ENCODE measurements around the gene PRICKLE1. TPM values are rescaled to one million over a fixed set of nuclear protein-coding genes. Genes with fewer than 3 reads are reported as not detected.

PRICKLE1 gene
- total RNA-seq, 1 experiment from 2014 or later, result 6.1 TPM

DNA sequence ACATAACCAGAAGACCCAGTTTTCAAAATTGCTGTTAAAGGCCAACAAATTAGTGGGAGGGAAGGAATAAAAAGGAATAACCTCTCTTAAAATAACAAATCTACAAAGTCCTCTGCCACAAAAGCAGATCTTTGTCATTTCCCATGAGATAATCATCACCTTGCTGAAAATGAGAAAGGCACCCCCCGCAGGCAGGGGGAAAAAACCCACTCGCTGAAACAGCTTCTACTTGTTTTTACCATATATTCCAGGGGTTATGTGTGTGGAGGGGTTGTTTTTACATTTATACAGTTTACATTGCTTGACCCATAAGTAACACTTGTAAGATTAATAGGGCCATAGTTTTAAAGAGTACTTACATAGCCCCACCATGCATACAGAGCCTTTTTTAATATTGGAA, 131.0 kb downstream of the PRICKLE1 start:
- no peak for DNase-seq (ENCODE audit: low read depth)

- DNase-seq (ENCODE audit: low read depth), result no peak
Measured at GRCh38 chr12:42450248-42450647, 139.3 kb downstream of the PRICKLE1 start.

- DNase-seq (ENCODE audit: low read depth), result no peak
Measured at GRCh38 chr12:42448841-42449240, 140.7 kb downstream of the PRICKLE1 start.

DNA sequence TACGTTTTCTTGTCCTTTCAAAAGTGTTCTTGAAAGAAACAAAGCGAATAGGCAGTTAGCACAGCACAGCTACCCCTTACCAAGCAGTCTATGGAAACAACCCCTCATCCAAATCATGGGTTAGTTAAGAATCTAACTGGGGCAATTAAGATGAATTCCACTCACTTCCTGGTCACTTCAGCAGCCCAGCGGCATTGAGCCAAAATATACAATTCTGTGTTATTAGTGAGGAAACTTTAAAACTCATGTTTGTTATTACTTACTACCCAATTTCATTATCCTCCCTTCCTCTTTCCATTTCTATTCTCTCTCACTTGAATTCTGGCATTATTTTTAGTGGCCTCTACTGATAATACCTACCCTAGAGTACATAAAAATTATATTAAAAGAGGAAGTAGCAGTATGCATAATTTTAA, 142.2 kb downstream of the PRICKLE1 start:
- DNase-seq (ENCODE audit: low read depth), result no peak

GRCh38 chr12:42446761-42447160, 142.8 kb downstream of the PRICKLE1 start:
- no peak for DNase-seq (ENCODE audit: low read depth)

GRCh38 chr12:42445891-42446290, 143.7 kb downstream of the PRICKLE1 start:
- no peak for DNase-seq (ENCODE audit: low read depth)

GRCh38 chr12:42444192-42444943, 145.2 kb downstream of the PRICKLE1 start:
- no peak for DNase-seq (ENCODE audit: low read depth)

GRCh38 chr12:42442888-42443287, 146.7 kb downstream of the PRICKLE1 start:
- DNase-seq (ENCODE audit: low read depth), result no peak

DNA sequence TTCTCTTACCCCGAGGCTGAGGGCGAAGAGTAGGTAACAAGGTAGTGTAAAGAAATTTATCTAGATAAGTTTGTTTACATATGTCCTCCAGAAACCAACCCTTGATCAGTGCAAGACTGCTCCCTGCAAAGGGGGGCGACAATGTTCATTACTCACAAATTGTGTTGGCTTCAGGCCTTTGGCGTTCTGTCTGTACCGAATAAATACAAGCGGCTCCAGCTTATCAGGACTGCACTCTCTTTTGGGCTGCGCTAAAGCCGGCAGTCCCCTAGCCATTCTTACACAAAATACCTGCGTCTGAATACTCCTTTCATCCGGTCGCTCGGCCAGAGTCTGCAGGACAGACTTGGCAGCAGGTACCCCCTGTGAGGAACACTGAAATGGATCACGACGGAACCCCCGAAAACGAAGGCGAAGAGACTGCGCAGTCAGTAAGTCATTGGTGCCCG, 147.2 kb downstream of the PRICKLE1 start:
- DNase-seq (ENCODE audit: low read depth), result no peak

GRCh38 chr12:42440608-42441007, 148.9 kb downstream of the PRICKLE1 start:
- DNase-seq (ENCODE audit: low read depth), result no peak

GRCh38 chr12:42432517-42433140, 156.9 kb downstream of the PRICKLE1 start:
- DNase-seq (ENCODE audit: low read depth), result no peak

GRCh38 chr12:42428850-42429249, 160.7 kb downstream of the PRICKLE1 start:
- no peak for DNase-seq (ENCODE audit: low read depth)

GRCh38 chr12:42426746-42427145, 162.8 kb downstream of the PRICKLE1 start:
- DNase-seq (ENCODE audit: low read depth), result peak; percentile 36

- no peak for DNase-seq (ENCODE audit: low read depth)
Measured at GRCh38 chr12:42422785-42423184, 166.8 kb downstream of the PRICKLE1 start.

- peak; percentile 16 for DNase-seq (ENCODE audit: low read depth)
Measured at GRCh38 chr12:42421844-42422779, 167.4 kb downstream of the PRICKLE1 start.

DNA sequence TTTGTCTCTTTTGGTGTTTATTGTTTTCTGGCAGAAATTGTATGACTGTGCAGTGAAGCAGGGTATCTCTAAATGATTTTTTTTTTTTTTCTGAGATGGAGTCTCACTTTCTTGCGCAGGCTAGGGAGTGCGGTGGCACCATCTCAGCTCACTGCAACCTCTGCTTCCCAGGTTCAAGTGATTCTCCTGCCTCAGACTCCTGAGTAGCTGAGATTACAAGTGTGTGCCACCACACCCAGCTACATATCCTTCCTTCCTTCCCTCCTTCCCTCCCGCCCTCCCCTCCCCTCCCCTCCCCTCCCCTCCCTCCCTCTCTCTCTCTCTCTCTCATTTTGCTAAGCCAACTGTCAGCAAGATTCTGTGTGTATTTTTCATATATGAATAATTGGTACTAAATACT, 169.2 kb downstream of the PRICKLE1 start:
- DNase-seq (ENCODE audit: low read depth), result no peak

DNA sequence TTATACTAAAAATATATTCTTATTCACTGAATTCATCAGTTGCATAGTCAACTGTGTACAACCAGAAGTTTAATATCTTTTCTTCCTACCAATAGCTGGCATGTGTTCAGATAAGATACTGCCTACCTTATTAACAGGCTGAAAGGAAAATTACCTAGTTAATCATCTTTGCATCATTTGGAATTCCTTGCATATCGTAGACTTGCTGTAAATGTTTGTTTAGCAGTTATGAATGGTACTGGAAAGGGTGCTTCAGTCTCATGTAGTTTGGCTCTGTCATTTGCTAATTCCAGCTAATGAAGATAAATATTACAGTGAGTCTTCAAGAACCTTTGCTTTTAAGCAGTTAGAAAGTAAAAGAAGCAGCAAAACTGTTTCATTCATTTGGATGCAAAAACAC, 179.2 kb downstream of the PRICKLE1 start:
- DNase-seq (ENCODE audit: low read depth), result no peak

- DNase-seq (ENCODE audit: low read depth), result no peak
Measured at GRCh38 chr12:42409471-42409870, 180.1 kb downstream of the PRICKLE1 start.

DNA sequence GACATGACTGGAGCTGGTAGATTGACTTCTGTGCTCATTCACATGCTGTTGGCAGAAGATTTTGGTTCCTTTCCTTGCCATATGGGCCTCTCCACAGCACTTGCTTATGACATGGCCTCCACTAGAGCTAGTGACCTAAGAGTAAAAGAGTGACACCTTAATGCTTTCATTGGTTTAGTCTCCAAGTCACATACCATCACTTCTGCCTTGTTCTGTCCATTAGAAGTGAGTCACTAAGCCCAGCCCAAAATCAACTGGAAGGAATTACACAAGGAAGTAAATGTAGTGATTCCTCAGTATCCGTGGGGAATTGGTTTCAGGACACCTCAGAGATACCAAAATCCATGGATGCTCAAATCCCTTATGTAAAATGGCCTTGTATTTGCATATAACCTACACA, 182.2 kb downstream of the PRICKLE1 start:
- DNase-seq (ENCODE audit: low read depth), result peak; percentile 4
